IMR-90 (cell line): ENCODE measurements around the gene CDRT15. TPM values are rescaled to one million over a fixed set of nuclear protein-coding genes. Genes with fewer than 3 reads are reported as not detected.

ENCODE experiments used
- ATAC-seq: fragments of 200-7000 bp; cut with Tn5 transposase; 2 replicates; pipeline ENCODE4 v1.9.1; 2020; ENCODE audit warnings: low read depth, mild to moderate bottlenecking, moderate library complexity
- BruUV-seq: library from RNA; stranded (reverse); fragments of 400-500 nt; replicated peaks from 2 replicates; lab custom pipeline; 2021; lab: Mats Ljungman, UMichigan
- CTCF ChIA-PET: fragments of 300-600 bp; formaldehyde crosslinking; extraction: SDS; loops from one replicate; lab custom pipeline; 2021; ENCODE audit warnings: antibody characterized with exemption; lab: Yijun Ruan, JAX
- POLR2A ChIA-PET: fragments of 300-600 bp; sonication (Branson Sonifier 250); formaldehyde crosslinking; loops from one replicate; lab custom pipeline; 2022; ENCODE audit warnings: antibody characterized with exemption; ENCODE audit not compliant: unreplicated experiment; lab: Charles Lee
- DNase-seq: peaks from one replicate; pipeline ENCODE4 v3.0.0; 2013
- H2AFZ ChIP-seq: replicated peaks from 2 replicates; pipeline ENCODE3; 2013; ENCODE audit warnings: low read length, mild to moderate bottlenecking; ENCODE audit not compliant: poor library complexity
- H2AK5ac ChIP-seq: 2 replicates; pipeline ENCODE4 v1.6.1; 2013; ENCODE audit warnings: low read depth, low read length, inconsistent platforms
- H2AK9ac ChIP-seq: replicated peaks from 2 replicates; pipeline ENCODE3; 2013; ENCODE audit warnings: mild to moderate bottlenecking, low read depth, low read length, moderate library complexity; ENCODE audit not compliant: poor library complexity
- H2BK120ac ChIP-seq: 2 replicates; pipeline ENCODE4 v1.6.1; 2013; ENCODE audit warnings: low read depth, low read length, inconsistent platforms
- H2BK15ac ChIP-seq: 3 replicates; pipeline ENCODE4 v1.6.1; 2013; ENCODE audit warnings: low read depth, low read length, inconsistent platforms
- H2BK20ac ChIP-seq: 2 replicates; pipeline ENCODE4 v1.6.1; 2013; ENCODE audit warnings: low read depth, mild to moderate bottlenecking, inconsistent platforms, low read length, moderate library complexity
- H2BK5ac ChIP-seq: 2 replicates; pipeline ENCODE4 v1.6.1; 2013; ENCODE audit warnings: mild to moderate bottlenecking, low read depth, low read length, inconsistent platforms; ENCODE audit not compliant: poor library complexity, severe bottlenecking
- H3K14ac ChIP-seq: replicated peaks from 2 replicates; pipeline ENCODE4 v1.6.1; 2013; ENCODE audit warnings: low read depth, low read length, inconsistent platforms
- H3K18ac ChIP-seq: 2 replicates; pipeline ENCODE4 v1.6.1; 2013; ENCODE audit warnings: low read depth, low read length, control low read depth
- H3K23ac ChIP-seq: 2 replicates; pipeline ENCODE4 v1.6.1; 2013; ENCODE audit warnings: low read depth, low read length, inconsistent platforms
- H3K27ac ChIP-seq: 2 replicates; pipeline ENCODE4 v1.5.1; 2013; ENCODE audit warnings: mild to moderate bottlenecking, control low read depth, low read length; ENCODE audit not compliant: insufficient read depth
- H3K27me3 ChIP-seq: 2 replicates; pipeline ENCODE4 v1.6.1; 2013; ENCODE audit warnings: low read length; ENCODE audit not compliant: control insufficient read depth, insufficient read depth
- H3K36me3 ChIP-seq: 2 replicates; pipeline ENCODE4 v1.6.1; 2013; ENCODE audit warnings: low read length, mixed read lengths; ENCODE audit not compliant: control insufficient read depth, insufficient read depth
- H3K4ac ChIP-seq: 2 replicates; pipeline ENCODE4 v1.6.1; 2013; ENCODE audit warnings: low read depth, low read length, inconsistent platforms
- H3K4me1 ChIP-seq: 2 replicates; pipeline ENCODE4 v1.6.1; 2013; ENCODE audit warnings: low read length, mixed read lengths; ENCODE audit not compliant: control insufficient read depth, insufficient read depth
- H3K4me2 ChIP-seq: 2 replicates; pipeline ENCODE4 v1.6.1; 2013; ENCODE audit warnings: low read depth, mild to moderate bottlenecking, control low read depth, low read length, moderate library complexity
- H3K4me3 ChIP-seq: 2 replicates; pipeline ENCODE4 v1.5.1; 2013; ENCODE audit warnings: low read depth, mild to moderate bottlenecking, control low read depth, low read length, moderate library complexity; ENCODE audit not compliant: insufficient read depth
- H3K56ac ChIP-seq: 2 replicates; pipeline ENCODE4 v1.6.1; 2013; ENCODE audit warnings: low read length, inconsistent platforms; ENCODE audit not compliant: insufficient read depth; ENCODE audit errors: extremely low read depth
- H3K79me1 ChIP-seq, 2 experiments: 2 replicates each; pipeline ENCODE4 v1.6.1; 2013; ENCODE audit warnings: low read length in 2 of 2, inconsistent platforms in 1 of 2, low read depth in 1 of 2
- H3K9ac ChIP-seq: 2 replicates; pipeline ENCODE4 v1.6.1; 2013; ENCODE audit warnings: low read depth, low read length, control low read depth
- H3K9me1 ChIP-seq: 2 replicates; pipeline ENCODE4 v1.6.1; 2013; ENCODE audit warnings: low read length, inconsistent platforms; ENCODE audit not compliant: insufficient read depth
- H3K9me3 ChIP-seq: 2 replicates; pipeline ENCODE4 v1.6.1; 2013; ENCODE audit warnings: low read length; ENCODE audit not compliant: control insufficient read depth, insufficient read depth
- H4K20me1 ChIP-seq: 2 replicates; pipeline ENCODE4 v1.6.1; 2013; ENCODE audit warnings: low read length, inconsistent platforms; ENCODE audit not compliant: insufficient read depth
- H4K5ac ChIP-seq: 2 replicates; pipeline ENCODE4 v1.6.1; 2013; ENCODE audit warnings: mild to moderate bottlenecking, low read depth, low read length, control low read depth
- H4K8ac ChIP-seq, 2 experiments: 2 replicates each; pipeline ENCODE4 v1.6.1; 2013; ENCODE audit warnings: low read depth in 2 of 2, low read length in 2 of 2, control low read depth in 1 of 2, inconsistent platforms in 1 of 2
- H4K91ac ChIP-seq: 2 replicates; pipeline ENCODE4 v1.6.1; 2013; ENCODE audit warnings: low read depth, low read length, inconsistent platforms; ENCODE audit not compliant: insufficient read depth
- BHLHE40 ChIP-seq: fragments of 150-350 bp; IDR thresholded peaks from 2 replicates; pipeline ENCODE4 v1.6.1; 2016; ENCODE audit warnings: mild to moderate bottlenecking, low read depth, low read length
- CEBPB ChIP-seq: IDR thresholded peaks from 2 replicates; pipeline ENCODE4 v1.6.1; 2012; ENCODE audit warnings: low read depth, low read length, improper control_type of control experiment
- CHD1 ChIP-seq: IDR thresholded peaks from 2 replicates; pipeline ENCODE4 v1.6.1; 2012; ENCODE audit warnings: low read depth, low read length, improper control_type of control experiment
- CTCF ChIP-seq: conservative IDR thresholded peaks from 2 replicates; pipeline ENCODE4 v1.5.1; 2012; ENCODE audit warnings: mild to moderate bottlenecking, low read depth, low read length, improper control_type of control experiment
- ELK1 ChIP-seq: fragments of 150-350 bp; IDR thresholded peaks from 2 replicates; pipeline ENCODE4 v1.6.1; 2016; ENCODE audit warnings: low read depth, mild to moderate bottlenecking, low read length, moderate library complexity, borderline replicate concordance
- FOS ChIP-seq: fragments of 150-350 bp; IDR thresholded peaks from 2 replicates; pipeline ENCODE4 v1.6.1; 2016; ENCODE audit warnings: low read depth, low read length
- MAFK ChIP-seq: IDR thresholded peaks from 2 replicates; pipeline ENCODE4 v1.6.1; 2012; ENCODE audit warnings: low read depth, low read length, improper control_type of control experiment
- MAZ ChIP-seq: IDR thresholded peaks from 2 replicates; pipeline ENCODE4 v1.6.1; 2012; ENCODE audit warnings: low read depth, mild to moderate bottlenecking, low read length, improper control_type of control experiment, moderate library complexity, borderline replicate concordance
- MXI1 ChIP-seq: IDR thresholded peaks from 2 replicates; pipeline ENCODE4 v1.6.1; 2012; ENCODE audit warnings: low read depth, mild to moderate bottlenecking, low read length, moderate library complexity, borderline replicate concordance
- NFE2L2 ChIP-seq: fragments of 150-350 bp; IDR thresholded peaks from 2 replicates; pipeline ENCODE4 v1.6.1; 2016; ENCODE audit warnings: low read depth, mild to moderate bottlenecking, low read length
- POLR2A ChIP-seq: IDR thresholded peaks from 2 replicates; pipeline ENCODE4 v1.6.1; 2012; ENCODE audit warnings: mild to moderate bottlenecking, low read depth, low read length
- RAD21 ChIP-seq: IDR thresholded peaks from 2 replicates; pipeline ENCODE4 v1.6.1; 2012; ENCODE audit warnings: low read length, improper control_type of control experiment
- RCOR1 ChIP-seq: IDR thresholded peaks from 2 replicates; pipeline ENCODE4 v1.6.1; 2012; ENCODE audit warnings: mild to moderate bottlenecking, low read length, improper control_type of control experiment; ENCODE audit not compliant: insufficient replicate concordance
- RFX5 ChIP-seq: IDR thresholded peaks from 2 replicates; pipeline ENCODE4 v1.8.0; 2012; ENCODE audit warnings: low read depth, mild to moderate bottlenecking, low read length, moderate library complexity
- SMC3 ChIP-seq: fragments of 150-350 bp; IDR thresholded peaks from 2 replicates; pipeline ENCODE4 v1.6.1; 2016; ENCODE audit warnings: low read depth, mild to moderate bottlenecking, antibody characterized with exemption, low read length, moderate library complexity
- USF2 ChIP-seq: fragments of 150-350 bp; IDR thresholded peaks from 2 replicates; pipeline ENCODE4 v1.6.1; 2017; ENCODE audit warnings: mild to moderate bottlenecking, antibody characterized with exemption, low read length, low read depth
- WGBS, 2 experiments: methylation state at CpG; one replicate each; pipeline versions ENCODE4 v1.1.5 to v1.1.7; 2013; ENCODE audit warnings: missing lambda C conversion rate in 2 of 2; ENCODE audit not compliant: insufficient read length in 1 of 2; ENCODE audit errors: extremely low coverage in 2 of 2; 5-methylcytosine and 5-hydroxymethylcytosine counted together
- dilution Hi-C: fragments of 300-500 bp; cut with HindIII; formaldehyde crosslinking; loops from one replicate; pipeline ENCODE4 v1.14.3; 2018; ENCODE audit warnings: low sequenced_read_pairs; ENCODE audit not compliant: unreplicated experiment
- in situ Hi-C: fragments of 300-500 bp; cut with MboI; formaldehyde crosslinking; loops from 3 replicates; pipeline ENCODE4 v1.14.3; 2019; ENCODE audit warnings: low sequenced_read_pairs, inconsistent platforms, mixed read lengths
- intact Hi-C: fragments of 100-400 bp; cut with micrococcal nuclease; formaldehyde crosslinking; loops from 2 replicates; pipeline ENCODE4 v1.10.0; 2022
- polyA plus RNA-seq, 3 experiments: library from polyadenylated mRNA; depleted of rRNA; stranded (reverse); fragments of >200 nt; gene quantifications; 2 replicates each; pipeline ENCODE4 v1.2.3, GENCODE V29; 2012; ENCODE audit warnings: low replicate concordance in 1 of 3
- total RNA-seq: library from RNA; depleted of rRNA; stranded (reverse); fragments of >200 nt; gene quantifications from 2 replicates; pipeline ENCODE4 v1.2.3, GENCODE V29; 2012

The CDRT15 gene
- total and polyA plus RNA-seq, 2 of the 4 experiments (the other 2 are of a cell fraction) = not detected

GRCh38 chr17:14205380-14205779 is 31.3 kb downstream of the CDRT15 start:
- no TSS peak for BruUV-seq
- Histone ChIP-seq H4K91ac (no peak overlapping the region), H3K9ac (no peak overlapping the region), H2BK15ac (no peak overlapping the region), H3K18ac (no peak overlapping the region), H2BK120ac (no peak overlapping the region), H3K56ac (no peak overlapping the region), H3K36me3 (peaks cover 8% of the 10 kb centered on the region), H3K9me3 (no peaks in the 10 kb centered on the region), H3K27me3 (no peaks in the 10 kb centered on the region), H2BK20ac (no peak overlapping the region), H4K20me1 (no peaks in the 10 kb centered on the region), H3K4me2 (no peak overlapping the region), H4K8ac (no peak overlapping the region), H2AFZ (no peak overlapping the region), H3K4me1 (no peaks in the 10 kb centered on the region), H2AK9ac (no peak overlapping the region), H3K4me3 (no peak overlapping the region), H3K14ac (no peak overlapping the region), H3K27ac (no peak overlapping the region), H3K23ac (no peak overlapping the region), H3K4ac (no peak overlapping the region), H2AK5ac (no peak overlapping the region), H4K5ac (no peak overlapping the region), H3K9me1 (peaks cover 8% of the 10 kb centered on the region; the same call in 1 of the 2 replicates), H3K79me1 (no peaks in the 10 kb centered on the region; a peak in 1 of 4 replicates), H2BK5ac (no peak overlapping the region)
- POLR2A ChIA-PET = no interaction called here
- intact Hi-C loops = no loop called here
- dilution Hi-C loops = no loop called here
- in situ Hi-C loops = no loop called here
- WGBS, 2 experiments = 95% methylated on average over 3 of the region's 10 CpGs; no CpG with 5 or more reads in 1 of the 2 experiments
- ATAC-seq = no peak
- CTCF ChIA-PET = no interaction called here
- no peak for DNase-seq
- TF ChIP-seq MXI1 (no peak), ELK1 (no peak), MAZ (no peak), MAFK (no peak), CTCF (no peak), RAD21 (no peak), RCOR1 (no peak), FOS (no peak), SMC3 (no peak), CEBPB (no peak), BHLHE40 (no peak), POLR2A (no peak), RFX5 (no peak), CHD1 (no peak), USF2 (no peak), NFE2L2 (no peak)
